GM18858 (cell line): ENCODE measurements around the gene LIG1.
"Not testable (repeated sequence)": the region's sequence is repeated elsewhere in the genome, so short reads cannot be mapped to it uniquely, and the experiment has no call there.

Source experiments
- ATAC-seq: cut with Tn5 transposase; IDR thresholded peaks from one replicate; pipeline ENCODE4 v1.9.1; 2021; ENCODE audit not compliant: unreplicated experiment

The LIG1 gene

GRCh38 chr19:48122421-48122820 lies 47.7 kb downstream of the LIG1 start:
- ATAC-seq, result no peak

- no peak for ATAC-seq
These were observed 48.2 kb downstream of the LIG1 start for GRCh38 chr19:48121909-48122371.

GRCh38 chr19:48121066-48121465 lies 49.1 kb downstream of the LIG1 start:
- ATAC-seq, result no peak

GRCh38 chr19:48120505-48120904 lies 49.6 kb downstream of the LIG1 start:
- ATAC-seq, result no peak

- no peak for ATAC-seq
These were observed 52.0 kb downstream of the LIG1 start for GRCh38 chr19:48118131-48118517.

GRCh38 chr19:48117515-48118130 lies 52.5 kb downstream of the LIG1 start:
- no peak for ATAC-seq

- no peak for ATAC-seq
These were observed 56.8 kb downstream of the LIG1 start for GRCh38 chr19:48113190-48113917.

- no peak for ATAC-seq
These were observed 58.9 kb downstream of the LIG1 start for GRCh38 chr19:48111280-48111679.

GRCh38 chr19:48110350-48110966 lies 59.7 kb downstream of the LIG1 start, which contains the start of gene PLA2G4C:
Gene PLA2G4C (minus strand): TSS chr19:48110817. CDS start chr19:48106529, 4,288 bp downstream.
- ATAC-seq, result no peak

- no peak for ATAC-seq
These were observed 61.0 kb downstream of the LIG1 start for GRCh38 chr19:48108997-48109782.

GRCh38 chr19:48103922-48104321 lies 66.2 kb downstream of the LIG1 start:
- ATAC-seq, result no peak

GRCh38 chr19:48102870-48103751 lies 67.0 kb downstream of the LIG1 start:
- no peak for ATAC-seq

- ATAC-seq, result no peak
These were observed 74.5 kb downstream of the LIG1 start for GRCh38 chr19:48095612-48096175.

- no peak for ATAC-seq
These were observed 75.3 kb downstream of the LIG1 start for GRCh38 chr19:48094855-48095203.

GRCh38 chr19:48094129-48094854 lies 75.9 kb downstream of the LIG1 start:
- ATAC-seq, result no peak

GRCh38 chr19:48091111-48091718 lies 78.9 kb downstream of the LIG1 start:
- ATAC-seq, result not testable (repeated sequence)

- ATAC-seq, result no peak
These were observed 79.8 kb downstream of the LIG1 start for GRCh38 chr19:48090281-48090802.

- not testable (repeated sequence) for ATAC-seq
These were observed 81.2 kb downstream of the LIG1 start for GRCh38 chr19:48088991-48089390.
